ENCODE data around the gene CAMSAP1. TPM values are rescaled to one million over a fixed set of nuclear protein-coding genes. Genes with fewer than 3 reads are reported as not detected.
A peak's percentile ranks its signal among the peaks of the same experiment; 100 is the strongest.

The CAMSAP1 gene
- total RNA-seq, 2 experiments from 2014 or later: 30.4 to 33.0 TPM

- Histone ChIP-seq H3K4me2 (ENCODE audit: low read length) (no peak overlapping the region), H2AFZ (ENCODE audit: low read length) (no peak overlapping the region), H3K79me2 (ENCODE audit: insufficient read depth, low read depth, low read length) (no peaks in the 10 kb centered on the region), H3K9me3 (ENCODE audit: low read length) (no peaks in the 10 kb centered on the region), H3K27ac (ENCODE audit: low read depth, low read length, poor library complexity, severe bottlenecking) (no peak overlapping the region), H3K4me1 (ENCODE audit: insufficient read depth, low read length, poor library complexity, severe bottlenecking) (no peaks in the 10 kb centered on the region), H3K36me3 (ENCODE audit: insufficient read depth, low read length) (peaks cover 65% of the 10 kb centered on the region), H4K20me1 (ENCODE audit: insufficient read depth, low read length) (no peaks in the 10 kb centered on the region), H3K4me3 (ENCODE audit: low read depth, low read length, poor library complexity, severe bottlenecking) (no peak overlapping the region), H3K9me2 (ENCODE audit: insufficient read depth, low read length) (no peaks in the 10 kb centered on the region)
- TF ChIP-seq CTCF (conservative IDR thresholded peaks at IDR 0.05; ENCODE audit: low read length) (no peak), EZH2phosphoT487 (IDR thresholded peaks at IDR 0.05; ENCODE audit: borderline replicate concordance, low read depth, low read length) (no peak)
- intact Hi-C loops (cut with micrococcal nuclease; ENCODE audit: unreplicated experiment): no loop called here
- TSS peak; percentile 70 for BruUV-seq (replicated peaks)
- ChIA-PET CTCF (ENCODE audit: unreplicated experiment) (no interaction called here), POLR2A (no interaction called here)
- DNase-seq (ENCODE audit: low spot score): no peak
Measured at GRCh38 chr9:135822374-135822755, 85.0 kb downstream of the CAMSAP1 start.

- no TSS peak for BruUV-seq (replicated peaks)
- peaks cover 69% of the 10 kb centered on the region for H3K36me3 ChIP-seq (ENCODE audit: insufficient read depth, low read length)
- DNase-seq (ENCODE audit: low spot score): no peak
- H2AFZ ChIP-seq (ENCODE audit: low read length): no peak overlapping the region
- no peaks in the 10 kb centered on the region for H3K79me2 ChIP-seq (ENCODE audit: insufficient read depth, low read depth, low read length)
- TF ChIP-seq CTCF (conservative IDR thresholded peaks at IDR 0.05; ENCODE audit: low read length) (no peak), EZH2phosphoT487 (IDR thresholded peaks at IDR 0.05; ENCODE audit: borderline replicate concordance, low read depth, low read length) (no peak)
- no peaks in the 10 kb centered on the region for H3K9me2 ChIP-seq (ENCODE audit: insufficient read depth, low read length)
- intact Hi-C loops (cut with micrococcal nuclease; ENCODE audit: unreplicated experiment): no loop called here
- no peaks in the 10 kb centered on the region for H3K4me1 ChIP-seq (ENCODE audit: insufficient read depth, low read length, poor library complexity, severe bottlenecking)
- H3K27ac ChIP-seq (ENCODE audit: low read depth, low read length, poor library complexity, severe bottlenecking): no peak overlapping the region
- CTCF ChIA-PET (ENCODE audit: unreplicated experiment): no interaction called here
- H3K4me3 ChIP-seq (ENCODE audit: low read depth, low read length, poor library complexity, severe bottlenecking): no peak overlapping the region
- POLR2A ChIA-PET: no interaction called here
- H3K4me2 ChIP-seq (ENCODE audit: low read length): no peak overlapping the region
- H4K20me1 ChIP-seq (ENCODE audit: insufficient read depth, low read length): no peaks in the 10 kb centered on the region
- H3K9me3 ChIP-seq (ENCODE audit: low read length): no peaks in the 10 kb centered on the region
Measured at GRCh38 chr9:135821733-135822373, 85.5 kb downstream of the CAMSAP1 start.

GRCh38 chr9:135821116-135821515, 86.2 kb downstream of the CAMSAP1 start:
- no peaks in the 10 kb centered on the region for H4K20me1 ChIP-seq (ENCODE audit: insufficient read depth, low read length)
- H3K79me2 ChIP-seq (ENCODE audit: insufficient read depth, low read depth, low read length): no peaks in the 10 kb centered on the region
- H3K27ac ChIP-seq (ENCODE audit: low read depth, low read length, poor library complexity, severe bottlenecking): no peak overlapping the region
- H3K9me3 ChIP-seq (ENCODE audit: low read length): no peaks in the 10 kb centered on the region
- H3K4me1 ChIP-seq (ENCODE audit: insufficient read depth, low read length, poor library complexity, severe bottlenecking): no peaks in the 10 kb centered on the region
- TF ChIP-seq CTCF (conservative IDR thresholded peaks at IDR 0.05; ENCODE audit: low read length): no peak
- no peak for TF ChIP-seq EZH2phosphoT487 (IDR thresholded peaks at IDR 0.05; ENCODE audit: borderline replicate concordance, low read depth, low read length)
- intact Hi-C loops (cut with micrococcal nuclease; ENCODE audit: unreplicated experiment): no loop called here
- BruUV-seq (replicated peaks): no TSS peak
- peaks cover 76% of the 10 kb centered on the region for H3K36me3 ChIP-seq (ENCODE audit: insufficient read depth, low read length)
- ChIA-PET CTCF (ENCODE audit: unreplicated experiment) (no interaction called here), POLR2A (no interaction called here)
- H3K9me2 ChIP-seq (ENCODE audit: insufficient read depth, low read length): no peaks in the 10 kb centered on the region
- no peak overlapping the region for H3K4me3 ChIP-seq (ENCODE audit: low read depth, low read length, poor library complexity, severe bottlenecking)
- DNase-seq (ENCODE audit: low spot score): no peak
- no peak overlapping the region for H2AFZ ChIP-seq (ENCODE audit: low read length)
- no peak overlapping the region for H3K4me2 ChIP-seq (ENCODE audit: low read length)

Measured in OCI-LY7 (cell line).